HL-60 (cell line): Measurements from ENCODE around the gene HTR2A.

ENCODE experiments used
- CTCF ChIP-seq: IDR thresholded peaks from one replicate; pipeline ENCODE4 v1.5.1; 2011; ENCODE audit warnings: low read length, control low read depth, inconsistent platforms; ENCODE audit not compliant: insufficient read depth
- GABPA ChIP-seq: IDR thresholded peaks from 2 replicates; pipeline ENCODE4 v1.6.1; 2012; ENCODE audit warnings: low read depth
- POLR2AphosphoS5 ChIP-seq: IDR thresholded peaks from 2 replicates; pipeline ENCODE4 v1.6.1; 2012; ENCODE audit warnings: low read depth
- REST ChIP-seq: IDR thresholded peaks from 2 replicates; pipeline ENCODE4 v1.6.1; 2012; ENCODE audit warnings: low read depth; ENCODE audit not compliant: insufficient replicate concordance

- TF ChIP-seq CTCF = no peak
- TF ChIP-seq POLR2AphosphoS5 = no peak
- no peak for TF ChIP-seq REST
- no peak for TF ChIP-seq GABPA
Observed at GRCh38 chr13:46934749-46935148, 37.9 kb upstream of the HTR2A start.
